ENCODE data around the gene ZFYVE28. TPM values are rescaled to one million over a fixed set of nuclear protein-coding genes. Genes with fewer than 3 reads are reported as not detected.

Gene ZFYVE28
- total RNA-seq, 1 donor from 2014 or later: 3.3 TPM

DNA sequence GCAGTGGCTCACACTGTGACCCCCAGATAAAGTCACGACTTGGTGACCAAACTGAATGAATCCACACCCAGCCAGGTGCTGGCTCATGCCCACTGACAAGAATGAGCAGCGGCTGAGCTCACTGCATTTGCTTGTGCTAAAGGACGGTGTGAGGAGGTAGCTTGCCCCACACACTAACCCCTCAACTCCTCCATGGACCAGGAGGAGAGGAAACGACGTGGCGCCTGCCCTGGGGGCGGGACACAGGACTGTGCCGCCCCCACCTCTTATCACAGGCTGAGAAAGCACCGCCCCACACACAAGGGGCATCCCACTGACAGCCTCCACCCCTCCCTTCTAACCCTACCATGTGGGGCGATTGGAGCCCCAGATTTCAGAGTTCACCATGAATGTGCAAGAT, 43.0 kb downstream of the ZFYVE28 start:
- Mint-ChIP-seq H3K27me3 (peaks cover 4% of the 10 kb centered on the region), H3K9me3 (ENCODE audit: low read depth) (peaks cover 4% of the 10 kb centered on the region), H3K36me3 (ENCODE audit: insufficient read depth) (no peaks in the 10 kb centered on the region), H3K4me3 (ENCODE audit: low read depth) (no peak overlapping the region), H3K27ac (no peak overlapping the region), H3K4me1 (ENCODE audit: low read depth) (no peaks in the 10 kb centered on the region)
- DNase-seq (ENCODE audit: low spot score, unreplicated experiment): no peak
- TF ChIP-seq, protein P1, sequence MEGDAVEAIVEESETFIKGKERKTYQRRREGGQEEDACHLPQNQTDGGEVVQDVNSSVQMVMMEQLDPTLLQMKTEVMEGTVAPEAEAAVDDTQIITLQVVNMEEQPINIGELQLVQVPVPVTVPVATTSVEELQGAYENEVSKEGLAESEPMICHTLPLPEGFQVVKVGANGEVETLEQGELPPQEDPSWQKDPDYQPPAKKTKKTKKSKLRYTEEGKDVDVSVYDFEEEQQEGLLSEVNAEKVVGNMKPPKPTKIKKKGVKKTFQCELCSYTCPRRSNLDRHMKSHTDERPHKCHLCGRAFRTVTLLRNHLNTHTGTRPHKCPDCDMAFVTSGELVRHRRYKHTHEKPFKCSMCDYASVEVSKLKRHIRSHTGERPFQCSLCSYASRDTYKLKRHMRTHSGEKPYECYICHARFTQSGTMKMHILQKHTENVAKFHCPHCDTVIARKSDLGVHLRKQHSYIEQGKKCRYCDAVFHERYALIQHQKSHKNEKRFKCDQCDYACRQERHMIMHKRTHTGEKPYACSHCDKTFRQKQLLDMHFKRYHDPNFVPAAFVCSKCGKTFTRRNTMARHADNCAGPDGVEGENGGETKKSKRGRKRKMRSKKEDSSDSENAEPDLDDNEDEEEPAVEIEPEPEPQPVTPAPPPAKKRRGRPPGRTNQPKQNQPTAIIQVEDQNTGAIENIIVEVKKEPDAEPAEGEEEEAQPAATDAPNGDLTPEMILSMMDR (IDR thresholded peaks at IDR 0.05; ENCODE audit: unreplicated experiment): no peak

DNA sequence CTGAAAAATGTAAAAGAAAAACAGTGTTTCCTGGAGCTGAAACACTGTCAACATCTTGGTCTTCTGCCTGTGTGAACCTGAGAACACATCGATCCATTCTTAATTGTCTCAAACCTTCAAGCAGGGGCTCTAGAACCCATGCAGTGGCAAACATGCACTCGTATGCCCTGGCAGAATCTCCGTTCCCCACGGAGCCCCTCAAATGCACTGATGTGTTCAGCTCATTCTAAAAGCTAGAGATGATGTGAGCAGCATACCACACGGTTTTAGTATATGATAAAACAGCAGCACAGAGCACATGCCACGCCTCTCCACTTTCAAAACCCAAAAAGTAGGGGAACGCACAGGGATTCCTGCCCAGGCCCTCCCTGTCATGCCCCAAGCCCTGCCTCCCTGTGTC, 44.9 kb downstream of the ZFYVE28 start:
- DNase-seq (ENCODE audit: low spot score, unreplicated experiment): no peak
- Mint-ChIP-seq H3K36me3 (ENCODE audit: insufficient read depth) (no peaks in the 10 kb centered on the region), H3K27ac (no peak overlapping the region), H3K27me3 (peaks cover 3% of the 10 kb centered on the region), H3K4me1 (ENCODE audit: low read depth) (no peaks in the 10 kb centered on the region), H3K4me3 (ENCODE audit: low read depth) (no peak overlapping the region), H3K9me3 (ENCODE audit: low read depth) (peaks cover 8% of the 10 kb centered on the region)
- TF ChIP-seq, protein P1 (IDR thresholded peaks at IDR 0.05; ENCODE audit: unreplicated experiment): no peak

DNA sequence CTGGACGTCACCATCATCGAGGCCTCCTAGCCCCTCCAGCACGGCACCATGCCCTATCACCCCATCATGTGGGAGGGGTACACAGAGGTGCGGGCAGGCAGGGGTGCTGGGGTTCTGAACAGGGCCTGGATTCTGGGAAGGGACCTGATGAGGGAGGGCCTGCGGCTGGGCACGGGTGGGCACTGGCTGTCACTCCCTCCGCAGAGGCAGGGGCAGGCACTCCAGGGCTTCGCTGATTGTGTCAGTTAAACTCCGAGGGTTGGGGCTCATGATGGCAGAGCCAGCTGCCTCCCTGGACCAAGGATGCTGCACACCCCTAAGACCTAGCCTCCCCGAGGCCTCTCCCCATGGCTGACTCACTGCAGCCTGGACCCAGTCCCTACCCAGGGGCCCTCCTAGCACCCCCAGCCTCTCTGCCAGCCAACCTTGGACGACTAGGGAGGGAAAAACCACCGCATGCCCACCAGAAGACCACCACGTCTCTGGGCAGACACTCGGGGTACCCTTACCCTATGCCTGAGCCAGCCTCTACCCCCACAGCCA, 45.9 kb downstream of the ZFYVE28 start:
- TF ChIP-seq, protein P1 (IDR thresholded peaks at IDR 0.05; ENCODE audit: unreplicated experiment): no peak
- no peak overlapping the region for H3K4me3 Mint-ChIP-seq (ENCODE audit: low read depth)
- DNase-seq (ENCODE audit: low spot score, unreplicated experiment): no peak
- H3K27me3 Mint-ChIP-seq: no peaks in the 10 kb centered on the region
- peaks cover 8% of the 10 kb centered on the region for H3K9me3 Mint-ChIP-seq (ENCODE audit: low read depth)
- H3K27ac Mint-ChIP-seq: no peak overlapping the region
- no peaks in the 10 kb centered on the region for H3K36me3 Mint-ChIP-seq (ENCODE audit: insufficient read depth)
- no peaks in the 10 kb centered on the region for H3K4me1 Mint-ChIP-seq (ENCODE audit: low read depth)

DNA sequence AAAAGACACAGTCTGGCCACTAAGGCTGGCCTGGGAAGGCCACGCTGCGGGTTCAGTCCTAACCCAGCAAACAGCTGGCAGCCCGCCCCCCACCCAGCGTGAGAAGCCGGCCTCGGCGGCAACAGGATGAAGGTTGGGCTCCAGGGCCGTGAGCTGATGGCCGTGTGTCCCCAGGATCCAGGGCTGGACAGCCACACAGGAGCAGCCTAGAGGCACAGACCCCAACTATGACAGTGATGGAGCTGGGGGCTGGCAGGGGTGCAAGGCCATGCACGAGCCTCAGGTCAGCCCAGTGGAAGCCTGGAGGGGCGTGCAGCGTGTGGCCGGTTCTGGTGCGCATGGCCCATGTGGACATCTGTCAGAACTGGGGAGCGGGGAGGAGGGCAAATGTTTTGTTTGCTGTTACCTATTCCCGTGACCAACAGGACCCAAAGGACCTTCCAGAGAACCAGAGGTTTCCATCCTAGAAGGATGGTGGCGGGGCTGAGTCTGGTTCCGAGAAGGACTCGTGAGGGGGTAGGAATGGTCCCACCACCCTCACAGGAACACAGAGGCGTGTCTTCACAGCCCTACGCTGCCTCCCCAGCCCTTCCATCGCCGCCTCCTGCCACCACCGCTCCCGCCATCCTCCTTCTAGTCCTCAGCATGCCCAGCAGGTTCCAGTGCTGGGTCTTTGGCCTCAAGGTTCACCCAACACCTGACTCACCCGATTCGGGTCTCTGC, 46.5 kb downstream of the ZFYVE28 start:
- Mint-ChIP-seq H3K27ac (no peak overlapping the region), H3K9me3 (ENCODE audit: low read depth) (peaks cover 8% of the 10 kb centered on the region), H3K4me1 (ENCODE audit: low read depth) (no peaks in the 10 kb centered on the region), H3K27me3 (no peaks in the 10 kb centered on the region), H3K36me3 (ENCODE audit: insufficient read depth) (no peaks in the 10 kb centered on the region), H3K4me3 (ENCODE audit: low read depth) (no peak overlapping the region)
- TF ChIP-seq, protein P1 (IDR thresholded peaks at IDR 0.05; ENCODE audit: unreplicated experiment): no peak
- DNase-seq (ENCODE audit: low spot score, unreplicated experiment): no peak

DNA sequence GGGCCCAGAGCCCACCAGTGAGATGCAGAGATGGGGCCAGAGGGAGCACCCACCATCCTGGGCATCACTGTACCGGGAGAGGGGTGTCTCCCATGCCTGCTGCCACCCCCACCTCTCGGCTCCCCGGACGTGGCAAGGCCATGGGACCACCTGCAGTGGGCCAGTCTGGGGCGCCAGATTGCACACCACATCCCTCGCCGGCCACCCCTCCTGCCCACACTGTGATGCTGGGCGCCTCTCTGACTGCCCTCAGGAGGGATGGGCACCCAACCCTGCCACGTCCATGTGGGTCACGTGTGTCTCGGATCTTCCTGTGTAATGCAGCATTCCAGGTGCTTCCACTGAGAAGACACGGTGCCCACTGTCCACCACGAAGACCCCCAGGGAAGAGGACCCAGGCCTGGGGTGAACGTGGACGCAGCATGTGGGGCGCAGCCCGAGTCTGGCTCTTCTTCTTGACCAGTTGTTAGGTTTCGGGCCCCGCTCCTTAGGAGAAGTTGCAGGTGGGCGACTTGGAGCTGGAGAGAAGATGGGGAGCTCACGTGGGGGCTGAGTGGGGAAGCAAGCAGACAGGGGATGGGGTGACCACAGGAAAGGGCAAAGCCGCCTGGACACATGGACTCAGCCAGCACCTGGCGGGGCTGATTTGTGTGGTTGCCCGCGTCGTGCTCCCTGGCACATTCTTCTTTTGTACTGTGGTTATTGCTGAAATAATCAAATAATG, 47.7 kb downstream of the ZFYVE28 start:
- H3K36me3 Mint-ChIP-seq (ENCODE audit: insufficient read depth): no peaks in the 10 kb centered on the region
- no peak overlapping the region for H3K4me3 Mint-ChIP-seq (ENCODE audit: low read depth)
- no peak for DNase-seq (ENCODE audit: low spot score, unreplicated experiment)
- no peaks in the 10 kb centered on the region for H3K4me1 Mint-ChIP-seq (ENCODE audit: low read depth)
- H3K27ac Mint-ChIP-seq: no peak overlapping the region
- TF ChIP-seq, protein P1 (IDR thresholded peaks at IDR 0.05; ENCODE audit: unreplicated experiment): no peak
- peaks cover 8% of the 10 kb centered on the region for H3K9me3 Mint-ChIP-seq (ENCODE audit: low read depth)
- H3K27me3 Mint-ChIP-seq: no peaks in the 10 kb centered on the region
